ENCODE data around the gene HTR2B. TPM values are rescaled to one million over a fixed set of nuclear protein-coding genes. Genes with fewer than 3 reads are reported as not detected.

Gene HTR2B
- total RNA-seq, 3 donors from 2014 or later: 0.17 to 4.1 (median 0.22) TPM

DNA sequence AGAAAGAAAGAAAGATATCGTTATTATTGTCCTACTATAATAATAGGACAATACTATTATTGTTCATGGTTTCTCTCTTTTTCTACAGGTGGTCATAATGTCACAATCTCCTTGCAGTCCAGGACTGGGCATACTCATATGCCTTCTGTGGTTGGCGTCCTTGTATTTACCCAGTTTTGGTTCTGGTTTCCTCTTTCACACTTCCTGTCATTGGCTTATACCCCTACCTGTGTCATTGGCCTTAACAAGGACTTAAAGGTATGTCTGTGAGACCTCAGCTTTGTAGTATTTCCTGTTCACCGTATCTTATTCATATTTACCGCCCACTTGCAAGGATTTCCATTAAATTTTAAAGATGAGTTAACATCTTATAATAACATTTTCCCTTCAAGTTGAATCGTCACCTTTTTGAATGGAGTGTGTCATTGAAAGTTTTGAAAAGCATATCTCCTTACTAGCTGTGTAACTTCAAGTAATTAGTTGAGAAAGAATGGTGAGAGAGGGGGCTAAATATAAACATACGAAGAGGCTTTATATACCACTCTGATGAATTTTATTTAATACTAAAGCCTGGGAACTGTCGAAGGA, 36.5 kb upstream of the HTR2B start:
- no peaks in the 10 kb centered on the region for H3K4me1 ChIP-seq (ENCODE audit: low read depth)
- no peaks in the 10 kb centered on the region for H3K36me3 ChIP-seq (ENCODE audit: low read depth)
- no peak for DNase-seq
- no peaks in the 10 kb centered on the region for H3K9me3 ChIP-seq
- intact Hi-C loops (cut with DNase I, micrococcal nuclease): no loop called here
- H3K4me3 ChIP-seq: no peak overlapping the region
- ATAC-seq: peak; percentile 13
- no peak for TF ChIP-seq CTCF (IDR thresholded peaks at IDR 0.05)

DNA sequence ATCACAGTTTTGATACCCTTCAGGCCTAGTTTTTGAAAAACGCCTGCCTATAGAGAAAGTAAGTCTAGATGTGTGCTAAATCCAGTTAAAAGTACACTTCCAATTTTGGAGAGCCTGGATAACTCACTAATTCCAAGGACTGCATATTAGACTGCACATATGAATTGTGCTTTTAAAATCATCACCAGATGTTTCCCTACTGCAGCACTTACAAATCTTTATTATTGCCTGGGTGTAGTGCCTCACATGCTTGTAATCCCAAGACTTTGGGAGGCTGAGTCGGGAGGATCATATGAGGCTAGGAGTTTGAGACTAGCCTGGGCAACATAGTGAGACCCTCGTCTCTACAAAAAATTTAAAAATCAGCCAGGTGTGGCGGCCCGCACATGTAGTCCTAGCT, 35.9 kb upstream of the HTR2B start:
- Histone ChIP-seq H3K9me3 (no peaks in the 10 kb centered on the region), H3K4me3 (no peak overlapping the region), H3K4me1 (ENCODE audit: low read depth) (no peaks in the 10 kb centered on the region), H3K36me3 (ENCODE audit: low read depth) (no peaks in the 10 kb centered on the region)
- no peak for ATAC-seq
- no peak for DNase-seq
- TF ChIP-seq CTCF (IDR thresholded peaks at IDR 0.05): no peak
- intact Hi-C loops (cut with DNase I, micrococcal nuclease): no loop called here

GRCh38 chr2:231159306-231159705, 34.5 kb upstream of the HTR2B start:
- intact Hi-C loops (cut with DNase I, micrococcal nuclease): no loop called here
- no peak for TF ChIP-seq CTCF (IDR thresholded peaks at IDR 0.05)
- no peak overlapping the region for H3K4me3 ChIP-seq
- DNase-seq: no peak
- no peak for ATAC-seq
- H3K4me1 ChIP-seq (ENCODE audit: low read depth): no peaks in the 10 kb centered on the region
- H3K9me3 ChIP-seq: no peaks in the 10 kb centered on the region
- no peaks in the 10 kb centered on the region for H3K36me3 ChIP-seq (ENCODE audit: low read depth)

DNA sequence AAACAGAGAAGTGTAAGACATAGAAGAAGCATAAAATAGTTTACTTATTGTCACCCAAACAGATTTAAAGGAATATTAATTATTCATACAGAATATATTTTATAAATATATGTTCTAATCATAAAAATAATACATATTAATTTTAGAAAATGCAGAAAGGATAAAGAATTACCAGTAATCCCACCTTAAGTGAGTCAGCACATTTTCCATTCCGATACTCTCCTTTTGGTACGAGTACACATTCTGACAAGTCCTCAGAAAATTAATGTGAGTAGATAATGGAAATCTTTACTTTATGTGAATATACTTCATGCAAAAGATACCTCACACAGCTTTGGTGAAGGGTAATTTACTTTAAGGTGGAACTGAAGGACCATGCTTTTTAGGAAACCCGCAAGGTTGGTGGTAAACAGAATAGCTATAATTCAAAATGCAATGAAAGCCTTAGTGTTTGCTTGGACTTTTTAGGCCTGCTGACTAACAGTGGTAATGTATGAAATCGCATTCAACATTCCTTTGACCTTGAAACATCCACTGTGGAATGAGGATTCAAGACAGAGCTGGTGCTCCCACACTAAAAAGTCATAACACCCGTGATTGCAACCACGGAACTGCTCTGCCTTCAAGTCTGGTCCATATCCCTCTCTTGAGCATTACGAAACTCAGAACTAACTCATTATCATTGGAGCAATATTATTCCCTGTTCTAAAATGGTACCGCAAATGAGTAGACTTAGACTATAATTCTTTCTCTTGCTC, 28.1 kb upstream of the HTR2B start:
- DNase-seq: no peak
- no peaks in the 10 kb centered on the region for H3K9me3 ChIP-seq
- no peak for ATAC-seq
- intact Hi-C loops (cut with DNase I, micrococcal nuclease): no loop called here
- H3K4me1 ChIP-seq (ENCODE audit: low read depth): no peaks in the 10 kb centered on the region
- H3K36me3 ChIP-seq (ENCODE audit: low read depth): no peaks in the 10 kb centered on the region
- H3K4me3 ChIP-seq: no peak overlapping the region
- TF ChIP-seq CTCF (IDR thresholded peaks at IDR 0.05): no peak

- Histone ChIP-seq H3K4me1 (ENCODE audit: low read depth) (no peaks in the 10 kb centered on the region), H3K9me3 (no peaks in the 10 kb centered on the region), H3K36me3 (ENCODE audit: low read depth) (no peaks in the 10 kb centered on the region), H3K4me3 (no peak overlapping the region)
- ATAC-seq (no peak), DNase-seq (no peak)
- TF ChIP-seq CTCF (IDR thresholded peaks at IDR 0.05): no peak
- intact Hi-C loops (cut with DNase I, micrococcal nuclease): no loop called here
Observed at GRCh38 chr2:231146665-231147064, 21.8 kb upstream of the HTR2B start.
